HG02938 (cell line): ENCODE measurements around the gene ARHGAP31.
"Not testable (repeated sequence)": the region's sequence is repeated elsewhere in the genome, so short reads cannot be mapped to it uniquely, and the experiment has no call there.

Source experiments
- ATAC-seq: cut with Tn5 transposase; IDR thresholded peaks from one replicate; pipeline ENCODE4 v1.9.1; 2021; ENCODE audit warnings: mild to moderate bottlenecking, moderate library complexity; ENCODE audit not compliant: unreplicated experiment

The ARHGAP31 gene

GRCh38 chr3:119293871-119294695 is at the start of gene ARHGAP31:
ARHGAP31 (plus strand) TSS chr3:119294383; CDS start chr3:119294905, 522 bp downstream.
- ATAC-seq: peak; percentile 59

- ATAC-seq: no peak
Observed at GRCh38 chr3:119245778-119246177, 48.4 kb upstream of the ARHGAP31 start.

GRCh38 chr3:119255214-119255613 is 39.0 kb upstream of the ARHGAP31 start:
- ATAC-seq: no peak

GRCh38 chr3:119257111-119257510 is 37.1 kb upstream of the ARHGAP31 start:
- ATAC-seq: no peak

- peak; percentile 71 for ATAC-seq
Observed at GRCh38 chr3:119257654-119258410, 36.4 kb upstream of the ARHGAP31 start.

GRCh38 chr3:119258915-119259314 is 35.3 kb upstream of the ARHGAP31 start:
- peak; percentile 92 for ATAC-seq

DNA sequence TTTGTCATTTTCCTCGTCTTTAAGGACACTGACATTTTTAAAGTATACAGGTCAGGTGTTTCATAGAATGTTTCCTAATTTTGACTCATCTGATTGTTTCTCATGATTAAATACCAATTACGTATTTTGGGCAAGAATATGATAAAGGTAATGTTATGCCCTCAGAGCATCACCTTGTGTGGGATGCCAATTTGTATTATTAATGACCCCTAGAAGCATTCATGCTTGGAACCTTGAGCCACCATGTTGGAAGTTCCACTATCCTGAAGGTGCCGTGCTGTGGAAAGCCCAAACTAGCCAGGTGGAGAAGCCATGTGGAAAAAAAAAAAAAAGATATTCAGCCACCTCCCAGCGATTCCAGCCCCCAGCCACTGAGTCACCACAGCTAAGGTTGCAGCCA is 34.4 kb upstream of the ARHGAP31 start:
- ATAC-seq: no peak

- no peak for ATAC-seq
Observed at GRCh38 chr3:119261055-119261454, 33.1 kb upstream of the ARHGAP31 start.

- ATAC-seq: not testable (repeated sequence)
Observed at GRCh38 chr3:119270212-119270611, 24.0 kb upstream of the ARHGAP31 start.

DNA sequence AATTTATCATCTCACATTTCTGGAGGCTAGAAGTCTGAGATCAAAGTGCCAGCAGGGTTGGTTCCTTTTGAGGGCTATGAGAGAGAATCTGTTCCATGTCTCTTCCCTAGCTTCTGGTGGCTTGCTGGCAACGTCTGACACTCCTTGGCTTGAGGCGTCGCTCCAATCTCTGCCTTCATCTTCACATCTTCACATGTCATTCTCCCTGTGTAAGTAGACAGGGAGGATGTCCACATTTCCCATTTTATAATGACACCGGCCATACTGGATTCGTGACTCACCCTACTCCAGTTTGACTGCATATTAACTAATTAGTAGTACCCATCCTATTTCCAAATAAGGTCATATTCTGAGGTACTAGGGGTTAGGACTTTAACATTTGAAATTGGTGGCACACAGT is 17.5 kb upstream of the ARHGAP31 start:
- ATAC-seq: no peak

- no peak for ATAC-seq
Observed at GRCh38 chr3:119279101-119279554, 15.1 kb upstream of the ARHGAP31 start.

DNA sequence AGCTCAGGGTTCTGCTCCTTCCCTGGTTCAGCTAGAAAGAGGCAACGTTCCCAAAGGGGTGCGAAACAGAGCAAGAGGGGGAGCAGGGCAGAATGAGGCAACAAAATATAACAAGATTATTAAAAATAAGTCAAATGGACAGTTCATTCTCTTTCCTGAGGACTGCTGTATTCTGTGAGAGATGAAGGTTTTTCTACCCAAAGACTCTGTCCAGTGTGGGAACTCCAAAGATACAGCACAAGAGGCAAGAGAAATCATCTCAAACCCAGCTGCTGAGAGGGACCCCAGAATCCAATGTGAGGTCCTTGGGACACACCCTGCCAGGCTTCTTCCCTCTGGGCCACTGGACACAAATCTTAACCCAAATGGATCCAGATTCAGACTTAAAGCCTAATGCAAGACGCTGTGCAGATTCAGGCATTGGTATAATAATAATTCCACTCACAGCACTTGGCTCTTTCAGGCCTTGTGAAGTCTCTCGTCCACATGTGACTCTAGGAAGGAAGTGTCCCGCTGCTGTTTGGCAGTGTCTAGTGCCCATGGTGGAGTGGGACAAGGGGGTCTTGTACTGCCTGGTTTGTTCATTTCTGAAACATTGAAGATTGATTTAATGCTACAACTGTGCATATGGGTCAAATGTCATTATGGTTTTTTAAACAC is 14.5 kb upstream of the ARHGAP31 start:
- no peak for ATAC-seq

DNA sequence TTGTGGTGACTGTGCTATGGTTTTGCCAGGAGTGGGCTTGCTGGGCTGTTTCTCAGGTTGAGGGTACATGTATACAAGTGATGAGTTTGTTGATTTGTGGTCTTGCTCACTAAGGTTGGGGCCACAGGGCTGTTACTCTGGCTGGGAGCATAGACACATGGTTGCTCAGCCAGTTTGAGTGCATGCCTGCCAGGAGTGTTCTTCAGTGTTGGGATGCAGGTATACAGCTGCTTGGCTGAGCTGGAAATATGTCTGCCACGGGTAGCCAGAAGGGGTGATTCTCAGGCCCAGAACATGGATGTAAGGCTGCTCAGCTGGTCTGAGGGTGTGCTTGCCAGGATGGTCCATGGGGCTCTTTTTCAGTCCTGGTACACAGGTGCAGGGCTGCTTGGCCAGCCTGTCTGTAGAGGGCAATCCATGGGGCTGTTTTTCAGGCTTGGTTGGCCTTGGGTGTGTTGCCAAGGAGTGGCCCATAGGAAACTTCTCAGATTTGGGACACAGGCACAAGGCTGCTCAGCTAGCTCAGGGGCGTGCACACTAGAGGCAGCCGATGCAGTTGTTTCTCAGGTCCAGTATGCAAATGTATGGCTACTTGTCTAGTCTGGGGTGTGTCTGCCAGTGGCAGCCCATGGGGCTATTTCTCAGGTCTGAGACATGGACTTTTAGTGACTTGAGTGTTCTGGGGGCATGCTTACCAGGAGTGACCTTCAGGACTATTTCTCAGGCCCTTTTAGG is 5.3 kb upstream of the ARHGAP31 start:
- ATAC-seq: no peak

GRCh38 chr3:119289404-119289770 is 4.8 kb upstream of the ARHGAP31 start:
- no peak for ATAC-seq

- no peak for ATAC-seq
Observed at GRCh38 chr3:119290613-119291012, 3.6 kb upstream of the ARHGAP31 start.

DNA sequence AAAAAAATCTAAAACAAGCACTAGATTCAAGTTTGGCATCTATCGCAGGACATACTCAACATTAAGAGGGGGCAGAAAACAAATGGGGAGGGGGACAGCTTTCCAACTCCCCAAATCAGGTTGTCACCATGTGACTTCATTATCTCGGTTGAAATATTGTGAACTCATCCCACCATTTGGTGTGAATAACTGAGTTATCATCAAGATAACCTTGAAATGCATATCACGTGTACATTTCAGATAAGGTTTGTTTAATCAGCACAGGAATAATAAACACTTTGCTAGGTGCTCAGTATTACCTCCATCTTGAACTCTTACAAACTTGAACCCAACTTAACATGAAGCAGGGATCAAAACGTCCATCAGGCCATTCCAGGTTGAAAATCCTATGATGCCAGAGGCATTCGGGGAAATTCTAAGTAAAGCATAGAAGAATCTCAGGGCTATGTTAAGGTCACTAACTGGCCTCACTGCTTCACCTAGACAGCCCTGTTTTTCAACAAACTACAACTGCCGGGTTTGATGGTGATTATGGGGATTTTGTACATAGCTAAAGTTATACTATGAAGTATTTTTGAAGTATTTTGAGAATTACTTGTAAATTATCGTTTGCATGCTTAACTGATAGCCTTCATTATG is 3.0 kb upstream of the ARHGAP31 start:
- no peak for ATAC-seq

DNA sequence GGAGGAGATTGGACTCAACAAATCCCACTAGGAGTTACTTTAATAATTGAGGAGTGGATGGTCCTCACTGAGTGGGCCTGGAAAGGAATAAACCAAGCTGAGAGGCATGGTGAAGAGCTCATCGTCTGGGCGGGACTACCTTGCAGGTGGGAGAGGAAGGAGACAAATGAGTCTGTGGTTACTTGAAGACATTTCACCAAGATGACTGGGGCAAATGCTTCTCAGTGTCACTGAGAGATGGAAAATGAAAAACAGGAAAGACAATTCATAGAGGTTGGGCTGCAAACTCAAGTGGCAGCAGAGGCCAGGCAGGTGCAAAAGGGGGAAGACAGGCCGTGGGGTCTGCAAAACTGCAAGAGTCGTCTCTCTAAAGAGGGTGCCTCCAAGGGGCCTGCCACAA is 1.5 kb upstream of the ARHGAP31 start:
- ATAC-seq: no peak

GRCh38 chr3:119293105-119293870 is 895 bp upstream of the ARHGAP31 start:
- ATAC-seq: no peak
